ENCODE results near the gene VPS37D.

GRCh38 chr7:73668886-73669230, 1.2 kb downstream of the VPS37D start:
- TF ChIP-seq, protein P1, sequence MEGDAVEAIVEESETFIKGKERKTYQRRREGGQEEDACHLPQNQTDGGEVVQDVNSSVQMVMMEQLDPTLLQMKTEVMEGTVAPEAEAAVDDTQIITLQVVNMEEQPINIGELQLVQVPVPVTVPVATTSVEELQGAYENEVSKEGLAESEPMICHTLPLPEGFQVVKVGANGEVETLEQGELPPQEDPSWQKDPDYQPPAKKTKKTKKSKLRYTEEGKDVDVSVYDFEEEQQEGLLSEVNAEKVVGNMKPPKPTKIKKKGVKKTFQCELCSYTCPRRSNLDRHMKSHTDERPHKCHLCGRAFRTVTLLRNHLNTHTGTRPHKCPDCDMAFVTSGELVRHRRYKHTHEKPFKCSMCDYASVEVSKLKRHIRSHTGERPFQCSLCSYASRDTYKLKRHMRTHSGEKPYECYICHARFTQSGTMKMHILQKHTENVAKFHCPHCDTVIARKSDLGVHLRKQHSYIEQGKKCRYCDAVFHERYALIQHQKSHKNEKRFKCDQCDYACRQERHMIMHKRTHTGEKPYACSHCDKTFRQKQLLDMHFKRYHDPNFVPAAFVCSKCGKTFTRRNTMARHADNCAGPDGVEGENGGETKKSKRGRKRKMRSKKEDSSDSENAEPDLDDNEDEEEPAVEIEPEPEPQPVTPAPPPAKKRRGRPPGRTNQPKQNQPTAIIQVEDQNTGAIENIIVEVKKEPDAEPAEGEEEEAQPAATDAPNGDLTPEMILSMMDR (IDR thresholded peaks at IDR 0.05): no peak
- TF ChIP-seq, protein P2, sequence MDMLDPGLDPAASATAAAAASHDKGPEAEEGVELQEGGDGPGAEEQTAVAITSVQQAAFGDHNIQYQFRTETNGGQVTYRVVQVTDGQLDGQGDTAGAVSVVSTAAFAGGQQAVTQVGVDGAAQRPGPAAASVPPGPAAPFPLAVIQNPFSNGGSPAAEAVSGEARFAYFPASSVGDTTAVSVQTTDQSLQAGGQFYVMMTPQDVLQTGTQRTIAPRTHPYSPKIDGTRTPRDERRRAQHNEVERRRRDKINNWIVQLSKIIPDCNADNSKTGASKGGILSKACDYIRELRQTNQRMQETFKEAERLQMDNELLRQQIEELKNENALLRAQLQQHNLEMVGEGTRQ (IDR thresholded peaks at IDR 0.05; ENCODE audit: borderline replicate concordance, low read depth, low read length): no peak
- TF ChIP-seq POLR2AphosphoS5 (IDR thresholded peaks at IDR 0.05; ENCODE audit: low read depth, low read length): no peak

All from SK-N-SH (cell line).